DND-41 (cell line): Measurements from ENCODE around the gene TMEM164.
A peak's percentile ranks its signal among the peaks of the same experiment; 100 is the strongest.
"Not testable (repeated sequence)": the region's sequence is repeated elsewhere in the genome, so short reads cannot be mapped to it uniquely, and the experiment has no call there.

Experiments
- ATAC-seq: fragments of 200-7000 bp; cut with Tn5 transposase; 3 replicates; pipeline ENCODE4 v1.9.1; 2021; ENCODE audit warnings: low read depth; ENCODE audit not compliant: insufficient read depth
- DNase-seq: peaks from one replicate; pipeline ENCODE4 v3.0.0-alpha.2; 2020
- H2AFZ ChIP-seq: 2 replicates; pipeline ENCODE4 v1.6.0; 2012; ENCODE audit warnings: low read depth, low read length
- H3K27ac ChIP-seq: 2 replicates; pipeline ENCODE4 v1.5.1; 2012; ENCODE audit warnings: low read length, inconsistent platforms
- H3K27me3 ChIP-seq: fragments of 200-600 bp; sonication (generic); 2 replicates; pipeline ENCODE4 v1.6.0; 2012; ENCODE audit warnings: low read length, mild to moderate bottlenecking, inconsistent platforms; ENCODE audit not compliant: insufficient read depth, poor library complexity
- H3K36me3 ChIP-seq: 2 replicates; pipeline ENCODE4 v1.5.1; 2012; ENCODE audit warnings: low read length, inconsistent platforms; ENCODE audit not compliant: insufficient read depth
- H3K4me1 ChIP-seq: 2 replicates; pipeline ENCODE4 v1.5.1; 2012; ENCODE audit warnings: mild to moderate bottlenecking, low read length; ENCODE audit not compliant: insufficient read depth
- H3K4me2 ChIP-seq: 2 replicates; pipeline ENCODE4 v1.6.0; 2012; ENCODE audit warnings: mild to moderate bottlenecking, moderate library complexity, low read length, inconsistent platforms; ENCODE audit not compliant: insufficient read depth
- H3K4me3 ChIP-seq, 2 experiments: fragments of 200-600 bp in 1 of 2; shearing (Covaris generic) in 1 of 2; 2 replicates each; pipeline ENCODE4 v1.5.1; 2012 to 2016; ENCODE audit warnings: inconsistent platforms in 2 of 2, low read length in 2 of 2, mild to moderate bottlenecking in 2 of 2, low read depth in 1 of 2, moderate library complexity in 1 of 2
- H3K79me2 ChIP-seq: 2 replicates; pipeline ENCODE4 v1.6.0; 2012; ENCODE audit warnings: low read length, inconsistent platforms; ENCODE audit not compliant: insufficient read depth
- H3K9ac ChIP-seq: 2 replicates; pipeline ENCODE4 v1.6.0; 2012; ENCODE audit warnings: low read depth, mild to moderate bottlenecking, inconsistent platforms, low read length, moderate library complexity
- H3K9me3 ChIP-seq: 2 replicates; pipeline ENCODE4 v1.5.1; 2012; ENCODE audit warnings: low read length, moderate library complexity, mild to moderate bottlenecking, inconsistent platforms; ENCODE audit not compliant: insufficient read depth, severe bottlenecking
- H4K20me1 ChIP-seq: 2 replicates; pipeline ENCODE4 v1.6.0; 2012; ENCODE audit warnings: low read length; ENCODE audit not compliant: insufficient read depth
- CTCF ChIP-seq: IDR thresholded peaks from 2 replicates; pipeline ENCODE4 v1.5.1; 2012; ENCODE audit warnings: borderline replicate concordance, low read length, moderate library complexity, mild to moderate bottlenecking; ENCODE audit not compliant: poor library complexity, severe bottlenecking; ENCODE audit errors: extremely low read depth
- EZH2 ChIP-seq: IDR thresholded peaks from 3 replicates; pipeline ENCODE4 v1.6.1; 2012; ENCODE audit warnings: borderline replicate concordance, low read depth, mild to moderate bottlenecking, moderate library complexity, low read length, inconsistent platforms; ENCODE audit not compliant: severe bottlenecking

The TMEM164 gene

GRCh38 chrX:110146521-110146920, 143.6 kb downstream of the TMEM164 start:
- Histone ChIP-seq H3K4me2 (no peak overlapping the region), H4K20me1 (no peaks in the 10 kb centered on the region), H3K27me3 (no peaks in the 10 kb centered on the region), H3K79me2 (no peaks in the 10 kb centered on the region), H3K36me3 (peaks cover 3% of the 10 kb centered on the region; the same call in 1 of the 2 replicates), H2AFZ (no peak overlapping the region), H3K9ac (no peak overlapping the region), H3K4me3 (no peak overlapping the region), H3K27ac (no peak overlapping the region), H3K9me3 (no peaks in the 10 kb centered on the region), H3K4me1 (no peaks in the 10 kb centered on the region)
- TF ChIP-seq EZH2 (no peak), CTCF (peak; percentile 70)
- peak; percentile 39 for DNase-seq
- peak; percentile 83 for ATAC-seq

- Histone ChIP-seq H3K9me3 (no peaks in the 10 kb centered on the region), H3K4me2 (no peak overlapping the region), H4K20me1 (no peaks in the 10 kb centered on the region), H3K9ac (no peak overlapping the region), H3K4me1 (no peaks in the 10 kb centered on the region), H3K27ac (no peak overlapping the region), H3K27me3 (no peaks in the 10 kb centered on the region), H3K79me2 (no peaks in the 10 kb centered on the region), H3K36me3 (no peaks in the 10 kb centered on the region; the same call in 1 of the 2 replicates), H2AFZ (no peak overlapping the region), H3K4me3 (no peak overlapping the region)
- TF ChIP-seq CTCF: no peak
- no peak for TF ChIP-seq EZH2
- ATAC-seq (no peak), DNase-seq (no peak)
These were observed 150.3 kb downstream of the TMEM164 start for GRCh38 chrX:110153244-110153643.

- H4K20me1 ChIP-seq: no peaks in the 10 kb centered on the region
- no peaks in the 10 kb centered on the region for H3K27me3 ChIP-seq
- no peaks in the 10 kb centered on the region for H3K79me2 ChIP-seq
- no peak overlapping the region for H3K4me3 ChIP-seq
- DNase-seq: no peak
- H3K9me3 ChIP-seq: no peaks in the 10 kb centered on the region
- no peak overlapping the region for H3K27ac ChIP-seq
- ATAC-seq: no peak
- no peak overlapping the region for H3K4me2 ChIP-seq
- H3K9ac ChIP-seq: no peak overlapping the region
- TF ChIP-seq CTCF: no peak
- no peak for TF ChIP-seq EZH2
- no peak overlapping the region for H2AFZ ChIP-seq
- no peaks in the 10 kb centered on the region; the same call in 1 of the 2 replicates for H3K36me3 ChIP-seq
- no peaks in the 10 kb centered on the region for H3K4me1 ChIP-seq
These were observed 151.0 kb downstream of the TMEM164 start for GRCh38 chrX:110153896-110154295.

- H3K4me1 ChIP-seq, ATAC-seq, DNase-seq, H3K36me3 ChIP-seq, H3K79me2 ChIP-seq, H3K9ac ChIP-seq, H3K4me2 ChIP-seq, H3K27ac ChIP-seq, H3K27me3 ChIP-seq, H3K9me3 ChIP-seq, H4K20me1 ChIP-seq, H3K4me3 ChIP-seq, H2AFZ ChIP-seq: not testable (repeated sequence)
These were observed 151.4 kb downstream of the TMEM164 start for GRCh38 chrX:110154328-110154727.
